ENCODE results near the gene LPCAT2. TPM values are rescaled to one million over a fixed set of nuclear protein-coding genes. Genes with fewer than 3 reads are reported as not detected.

Gene LPCAT2
- total RNA-seq, 1 experiment from 2014 or later = 62.1 TPM

DNA sequence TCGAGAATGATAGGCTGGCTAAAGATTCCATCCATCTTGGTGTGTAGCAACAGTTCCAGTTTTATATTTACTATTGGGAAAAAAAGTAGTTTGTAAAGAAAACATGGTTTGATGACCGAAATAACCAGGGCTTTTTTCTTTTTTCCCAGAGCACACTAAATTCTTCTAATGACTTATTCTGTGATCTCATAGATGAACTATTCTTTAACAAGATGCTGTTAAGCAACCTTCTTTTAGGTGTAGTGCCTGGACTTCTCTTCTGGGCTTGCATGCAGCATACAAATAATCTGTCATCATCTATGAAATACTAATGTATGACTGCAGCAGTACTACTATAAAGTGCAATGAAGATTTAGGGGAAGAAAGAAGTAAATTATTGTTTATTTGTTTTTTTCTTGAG, 46.6 kb downstream of the LPCAT2 start:
- no TSS peak for BruUV-seq (replicated peaks)
- Histone ChIP-seq H3K36me3 (ENCODE audit: control insufficient read depth, insufficient read depth, low read length) (peaks cover 3% of the 10 kb centered on the region; the same call in 1 of the 2 replicates), H3K9me3 (ENCODE audit: control insufficient read depth, insufficient read depth, low read depth, low read length) (no peaks in the 10 kb centered on the region), H3K4me1 (ENCODE audit: control insufficient read depth, insufficient read depth, low read length) (no peaks in the 10 kb centered on the region), H3K27me3 (ENCODE audit: control insufficient read depth, insufficient read depth, low read length) (no peaks in the 10 kb centered on the region), H3K27ac (ENCODE audit: low read length) (no peak overlapping the region), H3K4me3 (ENCODE audit: low read depth in 2 of 2, low read length in 2 of 2) (no peak overlapping the region)
- ChIA-PET CTCF (no interaction called here), POLR2A (no interaction called here)
- TF ChIP-seq, protein P1, sequence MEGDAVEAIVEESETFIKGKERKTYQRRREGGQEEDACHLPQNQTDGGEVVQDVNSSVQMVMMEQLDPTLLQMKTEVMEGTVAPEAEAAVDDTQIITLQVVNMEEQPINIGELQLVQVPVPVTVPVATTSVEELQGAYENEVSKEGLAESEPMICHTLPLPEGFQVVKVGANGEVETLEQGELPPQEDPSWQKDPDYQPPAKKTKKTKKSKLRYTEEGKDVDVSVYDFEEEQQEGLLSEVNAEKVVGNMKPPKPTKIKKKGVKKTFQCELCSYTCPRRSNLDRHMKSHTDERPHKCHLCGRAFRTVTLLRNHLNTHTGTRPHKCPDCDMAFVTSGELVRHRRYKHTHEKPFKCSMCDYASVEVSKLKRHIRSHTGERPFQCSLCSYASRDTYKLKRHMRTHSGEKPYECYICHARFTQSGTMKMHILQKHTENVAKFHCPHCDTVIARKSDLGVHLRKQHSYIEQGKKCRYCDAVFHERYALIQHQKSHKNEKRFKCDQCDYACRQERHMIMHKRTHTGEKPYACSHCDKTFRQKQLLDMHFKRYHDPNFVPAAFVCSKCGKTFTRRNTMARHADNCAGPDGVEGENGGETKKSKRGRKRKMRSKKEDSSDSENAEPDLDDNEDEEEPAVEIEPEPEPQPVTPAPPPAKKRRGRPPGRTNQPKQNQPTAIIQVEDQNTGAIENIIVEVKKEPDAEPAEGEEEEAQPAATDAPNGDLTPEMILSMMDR (IDR thresholded peaks at IDR 0.05) = no peak
- TF ChIP-seq SIN3A (IDR thresholded peaks at IDR 0.05; ENCODE audit: borderline replicate concordance, insufficient read depth, low read depth, low read length) (no peak), TCF7L2 (IDR thresholded peaks at IDR 0.05; ENCODE audit: low read depth, low read length) (no peak), POLR2AphosphoS5 (IDR thresholded peaks at IDR 0.05; ENCODE audit: low read depth, low read length) (no peak)
- TF ChIP-seq, protein P2, sequence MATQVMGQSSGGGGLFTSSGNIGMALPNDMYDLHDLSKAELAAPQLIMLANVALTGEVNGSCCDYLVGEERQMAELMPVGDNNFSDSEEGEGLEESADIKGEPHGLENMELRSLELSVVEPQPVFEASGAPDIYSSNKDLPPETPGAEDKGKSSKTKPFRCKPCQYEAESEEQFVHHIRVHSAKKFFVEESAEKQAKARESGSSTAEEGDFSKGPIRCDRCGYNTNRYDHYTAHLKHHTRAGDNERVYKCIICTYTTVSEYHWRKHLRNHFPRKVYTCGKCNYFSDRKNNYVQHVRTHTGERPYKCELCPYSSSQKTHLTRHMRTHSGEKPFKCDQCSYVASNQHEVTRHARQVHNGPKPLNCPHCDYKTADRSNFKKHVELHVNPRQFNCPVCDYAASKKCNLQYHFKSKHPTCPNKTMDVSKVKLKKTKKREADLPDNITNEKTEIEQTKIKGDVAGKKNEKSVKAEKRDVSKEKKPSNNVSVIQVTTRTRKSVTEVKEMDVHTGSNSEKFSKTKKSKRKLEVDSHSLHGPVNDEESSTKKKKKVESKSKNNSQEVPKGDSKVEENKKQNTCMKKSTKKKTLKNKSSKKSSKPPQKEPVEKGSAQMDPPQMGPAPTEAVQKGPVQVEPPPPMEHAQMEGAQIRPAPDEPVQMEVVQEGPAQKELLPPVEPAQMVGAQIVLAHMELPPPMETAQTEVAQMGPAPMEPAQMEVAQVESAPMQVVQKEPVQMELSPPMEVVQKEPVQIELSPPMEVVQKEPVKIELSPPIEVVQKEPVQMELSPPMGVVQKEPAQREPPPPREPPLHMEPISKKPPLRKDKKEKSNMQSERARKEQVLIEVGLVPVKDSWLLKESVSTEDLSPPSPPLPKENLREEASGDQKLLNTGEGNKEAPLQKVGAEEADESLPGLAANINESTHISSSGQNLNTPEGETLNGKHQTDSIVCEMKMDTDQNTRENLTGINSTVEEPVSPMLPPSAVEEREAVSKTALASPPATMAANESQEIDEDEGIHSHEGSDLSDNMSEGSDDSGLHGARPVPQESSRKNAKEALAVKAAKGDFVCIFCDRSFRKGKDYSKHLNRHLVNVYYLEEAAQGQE (IDR thresholded peaks at IDR 0.05; ENCODE audit: insufficient read depth in 1 of 2, low read depth in 2 of 2, low read length in 1 of 2) = no peak
- ATAC-seq (no peak), DNase-seq (ENCODE audit: low read depth, low spot score) (no peak)
- in situ Hi-C loops (cut with HindIII; ENCODE audit: low pct_unique_long_range_greater_than_20kb, low sequenced_read_pairs) = no loop called here
- intact Hi-C loops (cut with micrococcal nuclease; ENCODE audit: unreplicated experiment) = no loop called here

DNA sequence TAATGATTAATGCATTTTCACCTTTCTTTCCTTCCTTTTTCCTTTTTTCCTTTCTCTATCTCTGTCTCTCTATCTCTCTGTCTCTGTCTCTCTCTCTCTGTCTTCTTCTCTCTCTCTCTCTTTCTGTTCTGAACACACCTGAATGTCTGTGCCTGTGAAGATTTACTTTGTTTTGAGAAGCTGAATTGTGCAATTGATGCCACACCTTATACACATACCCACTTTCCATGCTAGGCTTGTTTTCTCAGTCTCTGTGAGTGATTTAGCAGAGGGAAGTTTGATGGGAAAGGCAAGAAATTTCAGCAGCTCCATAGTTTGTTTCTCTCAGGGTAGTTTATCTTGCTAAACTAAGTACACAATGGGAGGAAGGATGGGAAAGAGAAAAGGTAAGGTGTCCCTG, 48.3 kb downstream of the LPCAT2 start:
- no peak overlapping the region for H3K4me3 ChIP-seq (ENCODE audit: low read depth in 2 of 2, low read length in 2 of 2)
- no peaks in the 10 kb centered on the region for H3K9me3 ChIP-seq (ENCODE audit: control insufficient read depth, insufficient read depth, low read depth, low read length)
- no peaks in the 10 kb centered on the region for H3K27me3 ChIP-seq (ENCODE audit: control insufficient read depth, insufficient read depth, low read length)
- TF ChIP-seq SIN3A (IDR thresholded peaks at IDR 0.05; ENCODE audit: borderline replicate concordance, insufficient read depth, low read depth, low read length) = no peak
- no peak for TF ChIP-seq TCF7L2 (IDR thresholded peaks at IDR 0.05; ENCODE audit: low read depth, low read length)
- TF ChIP-seq POLR2AphosphoS5 (IDR thresholded peaks at IDR 0.05; ENCODE audit: low read depth, low read length) = no peak
- H3K27ac ChIP-seq (ENCODE audit: low read length) = no peak overlapping the region
- intact Hi-C loops (cut with micrococcal nuclease; ENCODE audit: unreplicated experiment) (no loop called here), in situ Hi-C loops (cut with HindIII; ENCODE audit: low pct_unique_long_range_greater_than_20kb, low sequenced_read_pairs) (no loop called here)
- ChIA-PET CTCF (no interaction called here), POLR2A (no interaction called here)
- DNase-seq (ENCODE audit: low read depth, low spot score) = no peak
- H3K4me1 ChIP-seq (ENCODE audit: control insufficient read depth, insufficient read depth, low read length) = no peaks in the 10 kb centered on the region
- no TSS peak for BruUV-seq (replicated peaks)
- H3K36me3 ChIP-seq (ENCODE audit: control insufficient read depth, insufficient read depth, low read length) = peaks cover 2% of the 10 kb centered on the region; the same call in 1 of the 2 replicates
- no peak for ATAC-seq

DNA sequence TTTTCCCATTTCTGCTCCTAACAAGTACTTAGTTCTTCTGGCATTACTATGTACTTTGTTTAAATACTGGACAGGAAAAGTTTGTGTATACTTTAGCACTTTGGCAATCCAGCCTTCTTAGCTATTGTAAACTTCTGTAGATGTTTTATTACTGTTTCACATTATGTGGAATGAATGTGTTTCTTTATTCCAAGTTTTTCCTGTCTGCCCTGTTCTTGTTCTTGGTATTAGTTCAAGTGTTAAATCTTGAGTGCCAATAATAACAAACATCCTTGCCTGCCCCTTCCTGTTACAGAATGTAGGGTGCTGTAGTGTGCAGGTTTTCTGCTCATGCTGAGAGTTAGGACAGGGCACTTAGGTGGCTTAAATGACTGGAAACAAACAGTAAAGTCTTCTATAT, 50.4 kb downstream of the LPCAT2 start:
- ChIA-PET POLR2A (no interaction called here), CTCF (no interaction called here)
- DNase-seq (ENCODE audit: low read depth, low spot score) (no peak), ATAC-seq (no peak)
- no peak overlapping the region for H3K4me3 ChIP-seq (ENCODE audit: low read depth in 2 of 2, low read length in 2 of 2)
- H3K27me3 ChIP-seq (ENCODE audit: control insufficient read depth, insufficient read depth, low read length) = no peaks in the 10 kb centered on the region
- no peak for TF ChIP-seq POLR2AphosphoS5 (IDR thresholded peaks at IDR 0.05; ENCODE audit: low read depth, low read length)
- TF ChIP-seq, protein P1 (IDR thresholded peaks at IDR 0.05) = no peak
- TF ChIP-seq SIN3A (IDR thresholded peaks at IDR 0.05; ENCODE audit: borderline replicate concordance, insufficient read depth, low read depth, low read length) = no peak
- TF ChIP-seq, protein P2 (IDR thresholded peaks at IDR 0.05; ENCODE audit: insufficient read depth in 1 of 2, low read depth in 2 of 2, low read length in 1 of 2) = no peak
- TF ChIP-seq TCF7L2 (IDR thresholded peaks at IDR 0.05; ENCODE audit: low read depth, low read length) = no peak
- no peak overlapping the region for H3K27ac ChIP-seq (ENCODE audit: low read length)
- BruUV-seq (replicated peaks) = no TSS peak
- in situ Hi-C loops (cut with HindIII; ENCODE audit: low pct_unique_long_range_greater_than_20kb, low sequenced_read_pairs) = no loop called here
- intact Hi-C loops (cut with micrococcal nuclease; ENCODE audit: unreplicated experiment) = no loop called here
- H3K36me3 ChIP-seq (ENCODE audit: control insufficient read depth, insufficient read depth, low read length) = no peaks in the 10 kb centered on the region
- no peaks in the 10 kb centered on the region for H3K4me1 ChIP-seq (ENCODE audit: control insufficient read depth, insufficient read depth, low read length)
- no peaks in the 10 kb centered on the region for H3K9me3 ChIP-seq (ENCODE audit: control insufficient read depth, insufficient read depth, low read depth, low read length)

Measured in Panc1 (cell line).